SK-N-SH (cell line): Measurements from ENCODE around the gene LEKR1.

ENCODE experiments used
- CHD2 ChIP-seq: fragments of 150-350 bp; IDR thresholded peaks from 2 replicates; pipeline ENCODE4 v1.6.1; 2018; ENCODE audit warnings: low read length; ENCODE audit not compliant: partially characterized antibody
- CTCF ChIP-seq: fragments of 200-600 bp; sonication (generic); IDR thresholded peaks from 2 replicates; pipeline ENCODE4 v1.6.1; 2017; ENCODE audit warnings: antibody characterized with exemption, mild to moderate bottlenecking, moderate library complexity
- POLR2AphosphoS5 ChIP-seq: IDR thresholded peaks from 2 replicates; pipeline ENCODE4 v1.6.1; 2012; ENCODE audit warnings: low read depth, low read length
- RAD21 ChIP-seq: IDR thresholded peaks from 2 replicates; pipeline ENCODE4 v1.6.1; 2012; ENCODE audit warnings: mild to moderate bottlenecking, low read length
- RFX5 ChIP-seq: IDR thresholded peaks from 2 replicates; pipeline ENCODE4 v1.6.1; 2012; ENCODE audit warnings: mild to moderate bottlenecking, improper control_type of control experiment, low read length

GRCh38 chr3:156964577-156964976, 138.4 kb downstream of the LEKR1 start:
- TF ChIP-seq POLR2AphosphoS5, result no peak
- TF ChIP-seq CHD2, result no peak
- no peak for TF ChIP-seq CTCF
- no peak for TF ChIP-seq RFX5
- no peak for TF ChIP-seq RAD21
